CD14-positive monocyte (primary cell): ENCODE data around the gene FOXO4. TPM values are rescaled to one million over a fixed set of nuclear protein-coding genes. Genes with fewer than 3 reads are reported as not detected.

Experiments used
- DNase-seq, 3 donors: peaks; one replicate each; pipeline ENCODE4 v3.0.0-alpha.2; 2011 to 2022
- H2AFZ ChIP-seq: 2 replicates; pipeline ENCODE4 v1.6.0; 2012; ENCODE audit warnings: mild to moderate bottlenecking, low read depth, low read length, inconsistent platforms; ENCODE audit not compliant: insufficient read depth, poor library complexity, severe bottlenecking
- H3K27ac ChIP-seq, 2 donors: 1 replicate in 1 of 2; 2 replicates in 1 of 2; pipeline ENCODE4 v1.5.1; 2012 to 2013; ENCODE audit warnings: low read length in 2 of 2, control low read depth in 1 of 2, inconsistent platforms in 1 of 2, low read depth in 1 of 2, mild to moderate bottlenecking in 1 of 2
- H3K27me3 ChIP-seq, 2 donors: one replicate each; pipeline versions ENCODE4 v1.6.0 to v1.6.1; 2011 to 2013; ENCODE audit warnings: low read length in 2 of 2; ENCODE audit not compliant: control insufficient read depth in 2 of 2, insufficient read depth in 2 of 2
- H3K36me3 ChIP-seq, 2 donors: replicated peaks in 1 of 2; 1 replicate in 1 of 2; 2 replicates in 1 of 2; pipeline versions ENCODE4 v1.5.1 to v1.6.1; 2012 to 2013; ENCODE audit warnings: low read length in 2 of 2, control low read depth in 1 of 2, inconsistent platforms in 1 of 2, mild to moderate bottlenecking in 1 of 2; ENCODE audit not compliant: insufficient read depth in 2 of 2, control insufficient read depth in 1 of 2
- H3K4me1 ChIP-seq, 2 donors: 1 replicate in 1 of 2; 2 replicates in 1 of 2; pipeline versions ENCODE4 v1.5.1 to v1.6.1; 2012 to 2013; ENCODE audit warnings: low read length in 2 of 2, control low read depth in 1 of 2, inconsistent platforms in 1 of 2, mild to moderate bottlenecking in 1 of 2, moderate library complexity in 1 of 2; ENCODE audit not compliant: insufficient read depth in 2 of 2, control insufficient read depth in 1 of 2
- H3K4me2 ChIP-seq: replicated peaks from 2 replicates; pipeline ENCODE3; 2012; ENCODE audit warnings: low read length, moderate library complexity, mild to moderate bottlenecking; ENCODE audit not compliant: poor library complexity, severe bottlenecking; ENCODE audit errors: extremely low read depth
- H3K4me3 ChIP-seq, 3 experiments: fragments of 200-600 bp in 1 of 3; sonication (generic) in 1 of 3; replicated peaks in 1 of 3; 1 replicate in 2 of 3; 2 replicates in 1 of 3; pipeline ENCODE4 v1.5.1; 2011 to 2013; ENCODE audit warnings: low read length in 3 of 3, mild to moderate bottlenecking in 3 of 3, control low read depth in 2 of 3, low read depth in 2 of 3, inconsistent platforms in 1 of 3, moderate library complexity in 1 of 3
- H3K79me2 ChIP-seq: 2 replicates; pipeline ENCODE4 v1.6.0; 2012; ENCODE audit warnings: mild to moderate bottlenecking, control low read depth, inconsistent platforms, low read length, moderate library complexity; ENCODE audit not compliant: insufficient read depth
- H3K9ac ChIP-seq: 2 replicates; pipeline ENCODE4 v1.6.0; 2017; ENCODE audit warnings: low read length, mild to moderate bottlenecking; ENCODE audit not compliant: insufficient read depth, poor library complexity, severe bottlenecking
- H3K9me3 ChIP-seq, 2 donors: replicated peaks in 1 of 2; 1 replicate in 1 of 2; 2 replicates in 1 of 2; pipeline versions ENCODE4 v1.5.1 to v1.6.1; 2012 to 2013; ENCODE audit warnings: low read length in 2 of 2, control low read depth in 1 of 2; ENCODE audit not compliant: control insufficient read depth in 1 of 2, insufficient read depth in 1 of 2
- H4K20me1 ChIP-seq: 2 replicates; pipeline ENCODE4 v1.6.0; 2012; ENCODE audit warnings: mild to moderate bottlenecking, low read length, control low read depth, moderate library complexity; ENCODE audit not compliant: insufficient read depth
- H3K27ac Mint-ChIP-seq, 7 donors: one replicate each; pipeline ENCODE4 v1.8.0; 2020; ENCODE audit warnings: mild to moderate bottlenecking in 7 of 7, mixed read lengths in 7 of 7, moderate library complexity in 6 of 7, inconsistent platforms in 2 of 7
- H3K27me3 Mint-ChIP-seq, 3 donors: one replicate each; pipeline ENCODE4 v1.8.0; 2021 to 2022; ENCODE audit warnings: low read depth in 3 of 3, mild to moderate bottlenecking in 3 of 3, mixed read lengths in 3 of 3, moderate library complexity in 3 of 3, inconsistent platforms in 1 of 3
- H3K36me3 Mint-ChIP-seq, 2 donors: one replicate each; pipeline ENCODE4 v1.8.0; 2020; ENCODE audit warnings: mixed read lengths in 2 of 2, inconsistent platforms in 1 of 2, mild to moderate bottlenecking in 1 of 2
- H3K4me1 Mint-ChIP-seq: one replicate; pipeline ENCODE4 v1.8.0; 2020; ENCODE audit warnings: mild to moderate bottlenecking, mixed read lengths
- H3K4me3 Mint-ChIP-seq, 2 donors: one replicate each; pipeline ENCODE4 v1.8.0; 2020; ENCODE audit warnings: mild to moderate bottlenecking in 2 of 2, mixed read lengths in 2 of 2, moderate library complexity in 1 of 2
- H3K9me3 Mint-ChIP-seq, 7 donors: one replicate each; pipeline ENCODE4 v1.8.0; 2020 to 2022; ENCODE audit warnings: mixed read lengths in 7 of 7, mild to moderate bottlenecking in 6 of 7, moderate library complexity in 6 of 7, inconsistent platforms in 2 of 7
- CTCF ChIP-seq: fragments of 200-600 bp; IDR thresholded peaks from one replicate; pipeline ENCODE4 v1.8.0; 2022; ENCODE audit warnings: antibody characterized with exemption, mild to moderate bottlenecking
- WGBS: methylation state at CpG from one replicate; pipeline ENCODE4 v1.1.5; 2013; ENCODE audit warnings: missing lambda C conversion rate; ENCODE audit not compliant: insufficient coverage; 5-methylcytosine and 5-hydroxymethylcytosine counted together
- intact Hi-C, 2 donors: fragments of 100-400 bp; cut with micrococcal nuclease; formaldehyde crosslinking; loops; one replicate each; pipeline versions ENCODE4 v1.15.0 to v1.15.1; 2023
- polyA plus RNA-seq, 3 donors: library from polyadenylated mRNA; depleted of rRNA in 1 of 3; unstranded in 2 of 3; stranded (reverse) in 1 of 3; fragments of 300-500 nt in 2 of 3; fragments of >200 nt in 1 of 3; fragmentation: Illumina TruSeq in 2 of 3; gene quantifications; 1 replicate in 2 of 3; 2 replicates in 1 of 3; pipeline ENCODE4 v1.2.3, GENCODE V29; 2012 to 2021

FOXO4 gene
- polyA plus RNA-seq, 3 donors = 1.4 to 9.2 (median 1.5) TPM

GRCh38 chrX:71056867-71057266 is 38.8 kb upstream of the FOXO4 start:
- no peaks in the 10 kb centered on the region for H3K27me3 ChIP-seq
- H3K79me2 ChIP-seq = peaks cover 6% of the 10 kb centered on the region
- Mint-ChIP-seq H3K27ac (peak overlapping the region; percentile 0 to 77 (median 57)), H3K4me1 (peaks cover 48% of the 10 kb centered on the region), H3K4me3 (no peak overlapping the region), H3K9me3 (peaks cover 0 to 4% (median 0%) of the 10 kb centered on the region in 7 donors), H3K36me3 (peaks cover 8 to 19% of the 10 kb centered on the region in 2 donors), H3K27me3 (peaks cover 0 to 2% (median 0%) of the 10 kb centered on the region in 3 donors)
- intact Hi-C loops = no loop called here
- peak overlapping the region; percentile 22 for H3K4me2 ChIP-seq
- H3K27ac ChIP-seq = peak overlapping the region in 1 of 2 donors; percentile 50
- no peaks in the 10 kb centered on the region for H3K9me3 ChIP-seq
- no peak overlapping the region for H3K4me3 ChIP-seq
- peaks cover 48 to 52% of the 10 kb centered on the region in 2 donors for H3K4me1 ChIP-seq
- no peak for TF ChIP-seq CTCF
- no peak overlapping the region for H3K9ac ChIP-seq
- H2AFZ ChIP-seq = no peak overlapping the region
- H3K36me3 ChIP-seq = peaks cover 10 to 20% of the 10 kb centered on the region in 2 donors
- no peaks in the 10 kb centered on the region for H4K20me1 ChIP-seq
- DNase-seq = peak in 1 of 3 donors; percentile 25

- intact Hi-C loops = no loop called here
- no peak for TF ChIP-seq CTCF
- Mint-ChIP-seq H3K36me3 (peaks cover 20 to 24% of the 10 kb centered on the region in 2 donors), H3K27ac (peak overlapping the region; percentile 11 to 88 (median 68)), H3K4me3 (peak overlapping the region in 1 of 2 donors; percentile 17), H3K4me1 (peaks cover 44% of the 10 kb centered on the region), H3K9me3 (peaks cover 0 to 3% (median 0%) of the 10 kb centered on the region in 7 donors), H3K27me3 (peaks cover 0 to 2% (median 0%) of the 10 kb centered on the region in 3 donors)
- H3K9me3 ChIP-seq = no peaks in the 10 kb centered on the region
- no peak overlapping the region for H3K9ac ChIP-seq
- H3K4me2 ChIP-seq = peak overlapping the region; percentile 22
- no peaks in the 10 kb centered on the region for H3K27me3 ChIP-seq
- no peak overlapping the region for H3K4me3 ChIP-seq
- H4K20me1 ChIP-seq = no peaks in the 10 kb centered on the region
- peaks cover 43 to 47% of the 10 kb centered on the region in 2 donors for H3K4me1 ChIP-seq
- H2AFZ ChIP-seq = no peak overlapping the region
- whole genome bisulfite sequencing = no CpG with 5 or more reads among the region's 3 CpGs
- peak overlapping the region in 1 of 2 donors; percentile 26 for H3K27ac ChIP-seq
- peaks cover 14 to 31% of the 10 kb centered on the region in 2 donors for H3K36me3 ChIP-seq
- peaks cover 3% of the 10 kb centered on the region for H3K79me2 ChIP-seq
- peak in 2 of 3 donors; percentile 16 to 18 for DNase-seq
Observed at GRCh38 chrX:71057848-71058530, 37.7 kb upstream of the FOXO4 start.
